HFFc6 (cell line): ENCODE measurements around the gene DNAAF8. TPM values are rescaled to one million over a fixed set of nuclear protein-coding genes. Genes with fewer than 3 reads are reported as not detected.
"Not testable (repeated sequence)": the region's sequence is repeated elsewhere in the genome, so short reads cannot be mapped to it uniquely, and the experiment has no call there.

Experiments used
- DNase-seq: peaks from one replicate; pipeline ENCODE4 v3.0.0-alpha.2; 2018
- H3K27ac Mint-ChIP-seq: 2 replicates; pipeline ENCODE4 v1.8.0; 2020; ENCODE audit warnings: mild to moderate bottlenecking, mixed read lengths
- H3K27me3 Mint-ChIP-seq: 2 replicates; pipeline ENCODE4 v1.8.0; 2021; ENCODE audit warnings: mild to moderate bottlenecking, moderate library complexity, mixed read lengths; ENCODE audit not compliant: insufficient read depth
- H3K36me3 Mint-ChIP-seq: 2 replicates; pipeline ENCODE4 v1.8.0; 2021; ENCODE audit warnings: low read depth, mixed read lengths
- H3K4me1 Mint-ChIP-seq: 2 replicates; pipeline ENCODE4 v1.8.0; 2020; ENCODE audit warnings: low read depth, mixed read lengths
- H3K4me3 Mint-ChIP-seq: 2 replicates; pipeline ENCODE4 v1.8.0; 2020; ENCODE audit warnings: mild to moderate bottlenecking, moderate library complexity, mixed read lengths
- H3K9me3 Mint-ChIP-seq: 2 replicates; pipeline ENCODE4 v1.8.0; 2020; ENCODE audit warnings: mild to moderate bottlenecking, mixed read lengths
- CTCF ChIP-seq: fragments of 200-600 bp; sonication (generic); IDR thresholded peaks from 2 replicates; pipeline ENCODE4 v1.5.0; 2021; ENCODE audit warnings: antibody characterized with exemption, mild to moderate bottlenecking
- total RNA-seq, 6 experiments: library from RNA; stranded (reverse); fragmentation: NEBNext Ultra II Directional; extraction: Animal tissue kit (Norgen Biotek cat#: 25700); gene quantifications; 2 replicates in 1 of 6; 3 replicates in 5 of 6; pipeline ENCODE4 v1.2.3, GENCODE V29; 2021

Gene DNAAF8
- total RNA-seq, 6 experiments from 2014 or later = 1.1 to 2.8 (median 1.6) TPM

- Mint-ChIP-seq H3K27me3 (no peaks in the 10 kb centered on the region; the same call in none of the 2 replicates), H3K36me3 (no peaks in the 10 kb centered on the region), H3K4me3 (no peak overlapping the region), H3K9me3 (no peaks in the 10 kb centered on the region), H3K4me1 (peaks cover 7% of the 10 kb centered on the region), H3K27ac (no peak overlapping the region)
- no peak for TF ChIP-seq CTCF
- no peak for DNase-seq
These were observed 49.6 kb downstream of the DNAAF8 start for GRCh38 chr16:4783951-4784336.

GRCh38 chr16:4784444-4784987 lies 50.2 kb downstream of the DNAAF8 start:
- not testable (repeated sequence) for DNase-seq, H3K27ac Mint-ChIP-seq, H3K36me3 Mint-ChIP-seq, H3K27me3 Mint-ChIP-seq, H3K4me1 Mint-ChIP-seq, H3K4me3 Mint-ChIP-seq, H3K9me3 Mint-ChIP-seq

GRCh38 chr16:4785758-4786433 lies 51.6 kb downstream of the DNAAF8 start:
- Mint-ChIP-seq H3K4me3 (no peak overlapping the region), H3K4me1 (no peaks in the 10 kb centered on the region), H3K27ac (no peak overlapping the region), H3K9me3 (no peaks in the 10 kb centered on the region), H3K36me3 (no peaks in the 10 kb centered on the region), H3K27me3 (no peaks in the 10 kb centered on the region; the same call in 1 of the 2 replicates)
- DNase-seq = no peak
- no peak for TF ChIP-seq CTCF

GRCh38 chr16:4787068-4787467 lies 52.7 kb downstream of the DNAAF8 start:
- Mint-ChIP-seq H3K27ac (no peak overlapping the region), H3K9me3 (no peaks in the 10 kb centered on the region), H3K4me1 (no peaks in the 10 kb centered on the region), H3K27me3 (no peaks in the 10 kb centered on the region; the same call in 1 of the 2 replicates), H3K4me3 (no peak overlapping the region), H3K36me3 (no peaks in the 10 kb centered on the region)
- DNase-seq = no peak
- TF ChIP-seq CTCF = no peak

GRCh38 chr16:4787627-4788482 lies 53.5 kb downstream of the DNAAF8 start, which contains the start of gene SEPTIN12:
Gene SEPTIN12 (minus strand): TSS chr16:4788345. CDS start chr16:4787645, 700 bp downstream.
- no peak for TF ChIP-seq CTCF
- H3K27me3 Mint-ChIP-seq = no peaks in the 10 kb centered on the region; the same call in 1 of the 2 replicates
- H3K27ac Mint-ChIP-seq = no peak within 1 kb of the TSS
- no peaks in the 10 kb centered on the region for H3K4me1 Mint-ChIP-seq
- H3K4me3 Mint-ChIP-seq = no peak within 1 kb of the TSS
- no peaks in the 10 kb centered on the region for H3K9me3 Mint-ChIP-seq
- DNase-seq = no peak
- no peaks in the 10 kb centered on the region for H3K36me3 Mint-ChIP-seq
